GM18951 (cell line): ENCODE results near the gene ODC1.

Experiments used
- POLR2A ChIP-seq: IDR thresholded peaks from 4 replicates; pipeline ENCODE4 v1.6.1; 2011; ENCODE audit warnings: mild to moderate bottlenecking; ENCODE audit not compliant: insufficient read length, insufficient read depth; ENCODE audit errors: extremely low read depth
- in situ Hi-C: fragments of 300-500 bp; cut with MboI; formaldehyde crosslinking; loops from one replicate; pipeline ENCODE4 v1.12.0; 2022; ENCODE audit warnings: low sequenced_read_pairs, mixed read lengths, inconsistent platforms; ENCODE audit not compliant: unreplicated experiment

ODC1 gene

DNA sequence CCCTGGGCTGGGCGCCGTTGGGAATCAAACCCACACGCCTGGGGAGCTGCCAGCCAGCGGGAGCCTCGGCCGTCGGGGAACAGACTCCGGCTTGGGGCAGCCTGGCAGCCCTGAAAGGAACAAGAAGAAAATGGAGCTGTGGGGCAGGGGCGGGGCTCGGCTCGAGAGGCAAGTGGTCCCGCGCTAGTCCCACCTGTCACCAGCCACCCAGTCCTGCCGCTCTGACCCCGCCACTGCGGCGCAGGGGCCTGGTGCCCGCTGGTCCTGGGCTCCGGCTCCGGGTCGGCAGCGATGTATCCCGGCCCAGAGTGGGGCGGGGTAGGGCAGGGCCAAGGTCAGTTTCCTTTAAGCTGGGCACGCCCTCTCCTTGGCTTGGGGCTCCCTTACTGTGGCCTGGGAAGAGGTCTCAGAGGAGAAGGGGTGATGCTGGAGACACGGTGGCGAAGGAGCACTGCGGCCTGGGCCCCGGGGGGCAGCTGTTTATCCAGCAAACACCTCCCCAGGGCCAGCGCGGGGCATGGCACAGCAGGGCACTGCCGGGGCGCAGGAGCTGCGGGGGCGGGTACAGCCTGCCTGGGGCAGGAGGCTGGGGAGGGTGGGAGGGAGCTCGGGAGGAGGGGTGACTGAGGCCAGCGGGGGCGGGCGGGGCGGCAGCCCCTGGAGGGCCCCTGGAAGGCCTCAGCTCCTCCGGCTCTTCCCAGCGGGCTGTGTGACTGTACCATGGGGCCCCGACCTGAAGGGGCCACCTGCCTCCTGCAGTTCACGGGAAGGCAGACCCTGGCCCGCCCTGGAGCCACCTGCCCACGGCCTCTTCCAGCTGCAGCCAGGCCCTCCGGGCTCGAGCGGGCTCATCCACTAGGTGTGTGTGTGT, 15.6 kb downstream of the ODC1 start:
- in situ Hi-C loops = loop anchor here (10.0 to 25.0 kb wide), 3 partner anchors 158 to 620 kb away; no protein-coding TSS in a partner anchor
- TF ChIP-seq POLR2A = no peak

DNA sequence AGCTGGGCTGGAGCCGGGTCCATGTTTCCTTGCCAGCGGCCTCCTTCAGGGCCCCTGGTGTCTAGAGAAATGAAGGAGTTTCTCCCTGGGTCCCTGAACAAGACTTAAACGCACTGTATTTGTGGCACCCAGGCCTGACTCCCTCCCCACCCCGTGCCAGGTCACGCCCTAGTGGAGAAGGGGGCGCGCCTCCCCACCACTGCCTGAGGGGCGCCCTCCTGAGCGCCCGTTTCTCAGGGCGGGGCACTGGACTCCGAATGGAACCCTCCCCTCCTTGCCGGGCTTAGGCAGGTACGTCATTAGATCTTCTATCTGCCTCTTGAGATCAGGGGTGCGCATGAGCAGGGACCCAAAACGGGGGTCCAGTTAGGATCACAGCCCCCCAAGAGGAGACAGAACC, 16.3 kb downstream of the ODC1 start:
- TF ChIP-seq POLR2A = no peak
- in situ Hi-C loops = loop anchor here (10.0 to 25.0 kb wide), 3 partner anchors 157 to 619 kb away; no protein-coding TSS in a partner anchor

DNA sequence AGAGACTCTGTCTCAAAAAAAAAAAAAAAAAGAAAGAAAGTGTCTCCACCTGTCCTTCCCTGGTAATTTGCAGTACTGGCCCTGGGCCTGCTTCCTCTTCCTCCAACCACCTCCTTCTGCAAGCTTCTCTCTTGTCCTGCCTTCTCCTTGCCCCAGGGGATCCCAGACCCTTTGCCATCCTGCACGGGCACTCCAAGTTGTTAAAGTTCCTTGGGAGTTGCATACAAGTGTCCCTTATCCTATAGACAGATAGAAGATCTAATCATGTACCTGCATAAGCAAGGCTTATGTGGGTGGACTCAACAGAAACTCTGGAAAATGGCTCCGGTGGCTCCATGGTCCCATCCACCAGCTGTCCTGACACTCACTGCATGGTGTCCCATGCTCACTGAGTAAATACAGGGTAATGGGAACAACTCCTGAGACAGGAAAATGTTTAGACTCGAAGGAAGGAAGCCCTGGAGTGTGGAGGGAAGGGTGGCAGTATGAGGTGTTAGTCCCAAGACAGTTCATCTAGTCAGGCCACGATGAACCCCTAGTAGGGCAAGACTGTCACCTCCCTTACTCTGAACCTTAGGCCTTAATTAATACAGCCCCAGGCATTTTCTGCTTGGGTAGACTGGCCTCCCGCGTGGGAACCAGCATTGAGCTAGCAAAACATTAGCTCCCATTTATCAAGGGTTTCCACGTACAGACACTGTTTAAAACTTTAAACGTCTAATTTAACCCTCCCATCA, 17.1 kb downstream of the ODC1 start:
- in situ Hi-C loops = loop anchor here (10.0 to 25.0 kb wide), 3 partner anchors 156 to 619 kb away; no protein-coding TSS in a partner anchor
- TF ChIP-seq POLR2A = no peak

GRCh38 chr2:10428924-10429323, 19.2 kb downstream of the ODC1 start:
- TF ChIP-seq POLR2A = no peak
- in situ Hi-C loops = loop anchor here (25.0 kb wide), 1 partner anchor 617 kb away; no protein-coding TSS in a partner anchor

DNA sequence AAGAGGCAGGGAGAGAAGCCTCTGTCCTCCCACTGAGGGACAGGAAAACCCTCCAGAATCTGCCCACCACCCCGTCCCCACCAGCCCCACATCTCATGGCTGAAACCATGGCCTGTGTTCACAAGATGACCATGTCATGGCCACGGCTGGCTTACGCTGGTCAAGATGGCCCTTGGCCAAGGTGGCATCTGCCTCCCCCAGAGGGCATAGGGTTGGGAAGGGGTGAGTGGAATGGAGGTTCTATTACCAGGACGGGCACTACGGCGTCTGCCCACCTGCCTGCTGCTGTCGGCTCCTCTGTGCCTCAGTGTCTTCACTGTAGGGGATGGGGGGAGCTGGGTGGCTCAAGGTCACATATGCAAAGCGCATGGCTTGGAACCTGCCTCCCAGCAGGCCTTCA, 19.8 kb downstream of the ODC1 start:
- no peak for TF ChIP-seq POLR2A
- in situ Hi-C loops = loop anchor here (25.0 kb wide), 1 partner anchor 616 kb away; no protein-coding TSS in a partner anchor

GRCh38 chr2:10427618-10427949, 20.5 kb downstream of the ODC1 start:
- in situ Hi-C loops = loop anchor here (25.0 kb wide), 1 partner anchor 615 kb away; no protein-coding TSS in a partner anchor
- no peak for TF ChIP-seq POLR2A

DNA sequence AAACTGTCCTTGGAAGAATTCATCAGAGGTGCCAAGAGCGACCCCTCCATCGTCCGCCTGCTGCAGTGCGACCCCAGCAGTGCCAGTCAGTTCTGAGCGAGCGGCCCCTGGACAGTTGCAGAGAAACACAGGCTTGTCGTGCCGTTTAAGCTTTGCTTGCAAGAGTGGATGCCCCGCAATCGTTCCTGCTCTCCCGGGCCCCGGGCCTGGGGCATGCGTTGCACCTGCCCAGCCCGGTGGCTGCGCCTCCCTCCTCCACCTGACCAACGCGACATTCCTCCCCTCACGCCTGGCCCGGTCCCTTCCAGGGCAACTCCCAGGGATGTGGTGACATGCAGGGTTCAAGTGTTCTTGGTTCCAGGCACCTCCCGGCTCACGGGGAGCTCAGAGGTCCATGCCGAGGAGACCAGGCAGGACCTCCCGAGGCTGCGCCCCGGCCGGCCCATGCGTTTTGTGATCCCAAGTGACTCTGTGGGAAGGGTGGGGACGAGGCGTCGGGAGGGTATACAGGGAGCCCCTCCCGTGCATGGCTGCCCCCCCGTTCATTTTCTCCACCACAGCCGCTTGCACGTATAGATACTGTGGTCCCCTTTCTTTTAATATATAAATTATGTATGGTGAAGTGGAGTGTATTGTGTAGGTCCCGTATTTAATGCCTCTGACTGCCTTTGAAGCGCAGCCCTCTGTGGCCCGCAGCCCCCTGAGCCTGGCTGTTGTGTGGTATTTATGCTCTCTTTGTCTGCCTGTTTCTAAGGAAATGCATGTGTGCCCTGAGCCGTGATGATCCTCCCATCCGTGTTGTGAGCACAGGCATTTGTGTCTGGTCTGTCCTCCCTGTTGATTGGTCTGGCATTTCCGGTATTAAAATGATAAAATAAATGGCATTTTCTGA, 21.2 kb downstream of the ODC1 start:
- TF ChIP-seq POLR2A = no peak
- in situ Hi-C loops = loop anchor here (25.0 kb wide), 1 partner anchor 615 kb away; no protein-coding TSS in a partner anchor

GRCh38 chr2:10425699-10426098, 22.4 kb downstream of the ODC1 start:
- TF ChIP-seq POLR2A = no peak
- in situ Hi-C loops = loop anchor here (25.0 kb wide), 1 partner anchor 613 kb away; no protein-coding TSS in a partner anchor

- in situ Hi-C loops = loop anchor here (25.0 kb wide), 1 partner anchor 613 kb away; no protein-coding TSS in a partner anchor
- no peak for TF ChIP-seq POLR2A
Observed at GRCh38 chr2:10424916-10425505, 23.1 kb downstream of the ODC1 start.

GRCh38 chr2:10424051-10424450, 24.1 kb downstream of the ODC1 start:
- TF ChIP-seq POLR2A = no peak
- in situ Hi-C loops = no loop called here

DNA sequence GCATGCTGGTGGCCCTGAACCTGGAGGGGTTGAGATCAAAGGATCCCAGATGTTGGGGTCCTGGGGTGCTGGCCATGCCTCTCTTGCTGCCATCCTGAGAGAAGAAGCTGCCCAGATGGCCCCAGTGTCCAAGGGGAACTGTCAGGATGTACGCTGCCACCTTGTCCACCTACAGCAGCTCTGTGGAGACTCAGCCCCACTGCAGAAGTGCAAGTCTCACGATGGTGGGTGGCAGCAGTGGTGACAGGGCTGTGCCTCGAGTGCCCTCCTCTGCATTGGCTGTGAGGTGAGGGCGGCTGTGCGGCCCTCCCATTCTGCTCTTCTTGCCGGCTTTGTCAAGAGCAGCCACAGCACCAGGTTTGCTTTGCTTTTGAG, 24.7 kb downstream of the ODC1 start:
- in situ Hi-C loops = no loop called here
- TF ChIP-seq POLR2A = no peak

DNA sequence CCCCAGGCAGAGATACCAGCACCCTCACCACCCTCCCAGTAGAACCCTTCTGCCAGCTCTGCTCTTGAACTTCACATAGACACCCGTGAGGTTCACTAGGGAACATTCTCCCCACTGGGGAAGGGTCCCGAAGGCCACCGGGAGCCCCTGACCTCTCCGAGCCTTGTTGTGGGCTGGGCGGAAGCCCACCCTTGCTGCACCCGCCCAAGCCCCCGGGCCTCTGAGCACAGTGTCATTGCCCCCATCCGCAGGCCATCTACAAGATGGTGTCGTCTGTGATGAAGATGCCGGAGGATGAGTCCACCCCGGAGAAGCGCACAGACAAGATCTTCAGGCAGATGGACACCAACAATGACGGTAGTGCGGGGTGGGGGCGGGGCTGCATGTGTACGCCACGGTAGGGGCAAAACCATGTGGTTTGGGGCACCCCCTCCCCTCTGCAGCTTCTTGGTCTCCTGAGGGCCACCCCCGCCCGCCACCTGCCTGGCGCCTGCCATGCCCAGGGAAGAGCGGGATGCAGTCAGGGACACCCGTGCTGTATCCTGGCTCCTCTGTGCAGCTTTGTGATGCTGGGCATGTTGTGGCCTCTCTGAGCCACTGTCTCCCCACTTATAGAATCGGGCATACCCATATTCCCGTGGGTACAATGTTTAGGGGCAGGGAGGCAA, 25.3 kb downstream of the ODC1 start:
- TF ChIP-seq POLR2A = no peak
- in situ Hi-C loops = no loop called here
